CMK (cell line): Measurements from ENCODE around the gene ABCA7.
A peak's percentile ranks its signal among the peaks of the same experiment; 100 is the strongest.
"Not testable (repeated sequence)": the region's sequence is repeated elsewhere in the genome, so short reads cannot be mapped to it uniquely, and the experiment has no call there.

Source experiments
- DNase-seq: peaks from one replicate; pipeline ENCODE4 v3.0.0-alpha.2; 2010; ENCODE audit warnings: low read depth

The ABCA7 gene

GRCh38 chr19:1016647-1017114 lies 23.2 kb upstream of the ABCA7 start:
- no peak for DNase-seq

- peak; percentile 67 for DNase-seq
These were observed 22.6 kb upstream of the ABCA7 start for GRCh38 chr19:1017115-1017905.

- DNase-seq: no peak
These were observed 22.0 kb upstream of the ABCA7 start for GRCh38 chr19:1017906-1018305.

DNA sequence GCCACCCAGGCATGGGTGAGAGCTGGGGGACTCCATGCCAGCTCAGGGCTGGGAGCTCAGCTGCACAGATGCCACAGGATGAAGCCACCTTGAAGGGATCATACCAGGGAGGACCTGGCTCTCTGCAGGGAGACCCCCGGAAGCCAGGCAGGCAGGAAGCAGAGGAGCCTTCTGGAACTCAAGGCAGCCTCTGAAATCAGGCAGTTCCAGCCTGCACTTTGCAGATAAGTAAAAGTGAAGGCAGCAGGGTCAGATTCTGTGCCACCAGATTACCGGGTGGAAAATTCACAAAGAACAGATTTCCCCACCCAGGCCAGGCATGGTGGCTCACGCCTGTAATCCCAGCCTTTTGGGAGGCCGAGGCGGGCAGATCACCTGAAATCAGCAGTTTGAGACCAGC lies 21.5 kb upstream of the ABCA7 start:
- DNase-seq: peak; percentile 54

- no peak for DNase-seq
These were observed 20.8 kb upstream of the ABCA7 start for GRCh38 chr19:1018932-1019615.

DNA sequence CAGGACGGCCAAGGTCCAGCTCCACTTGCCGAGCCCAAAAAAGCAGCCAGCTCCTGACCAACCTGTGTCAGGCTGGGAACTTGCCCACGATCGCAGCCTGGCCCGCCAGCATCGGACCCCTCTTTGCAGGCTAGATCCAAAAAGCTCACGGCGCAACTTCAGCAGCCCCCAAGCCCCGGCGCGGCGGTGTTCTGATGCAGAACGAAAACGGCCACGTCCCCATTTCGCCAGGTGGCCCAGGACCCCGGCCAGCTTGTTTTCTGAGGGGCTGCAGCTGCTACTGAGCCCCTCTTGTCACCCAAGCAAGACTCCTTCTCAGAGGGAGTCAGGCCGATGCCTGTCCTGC lies 20.3 kb upstream of the ABCA7 start:
- DNase-seq: no peak

- no peak for DNase-seq
These were observed 19.7 kb upstream of the ABCA7 start for GRCh38 chr19:1019980-1020867.

DNA sequence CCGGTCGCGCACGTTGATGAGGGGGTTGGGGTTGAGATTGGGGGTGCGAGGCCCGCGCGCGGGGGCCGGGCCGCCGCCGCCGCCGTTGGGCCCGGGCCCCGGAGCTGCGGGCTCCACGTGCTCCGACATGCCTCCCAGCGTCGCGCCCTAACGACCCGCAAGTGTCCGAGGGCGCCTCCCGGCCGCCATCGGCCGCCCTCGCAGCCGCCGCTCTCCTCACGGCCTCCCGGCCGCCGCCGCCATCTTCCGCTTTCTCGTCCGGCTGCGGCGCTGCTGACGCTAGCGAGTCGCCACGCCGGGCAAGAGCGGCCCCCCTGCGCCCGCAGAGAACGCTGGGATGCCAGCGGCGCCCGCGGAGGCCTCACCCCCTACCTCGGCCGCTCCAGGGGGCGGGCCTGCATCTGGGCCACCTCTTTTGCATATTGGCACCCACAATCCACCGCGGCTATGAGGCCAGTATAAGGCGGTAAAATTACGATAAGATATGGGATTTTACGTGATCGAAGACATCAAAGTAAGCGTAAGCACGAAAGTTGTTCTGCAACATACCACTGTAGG lies 19.0 kb upstream of the ABCA7 start, which contains the start of gene TMEM259:
TMEM259 (minus strand) TSS at position 256 of the 558 bp plus-strand sequence; CDS start at position 129, 127 bp downstream.
- DNase-seq: peak; percentile 90

DNA sequence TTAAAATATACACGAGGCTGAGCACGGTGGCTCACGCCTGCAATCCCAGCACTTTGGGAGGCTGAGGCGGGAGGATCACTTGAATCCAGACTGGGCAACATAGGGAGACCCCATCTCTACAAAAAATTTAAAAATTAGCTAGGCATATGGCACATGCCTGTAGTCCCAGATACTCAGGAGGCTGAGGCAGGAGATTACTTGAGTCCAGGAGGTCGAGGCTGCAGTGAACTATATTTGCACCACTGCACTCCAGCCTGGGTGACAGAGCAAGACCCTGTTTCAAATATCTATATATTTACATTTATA lies 16.1 kb upstream of the ABCA7 start:
- DNase-seq: not testable (repeated sequence)

- not testable (repeated sequence) for DNase-seq
These were observed 14.8 kb upstream of the ABCA7 start for GRCh38 chr19:1025080-1025479.

GRCh38 chr19:1025960-1026782 lies 13.7 kb upstream of the ABCA7 start, which contains the start of gene CNN2:
CNN2 (plus strand) TSS chr19:1026608; CDS start chr19:1026662, 54 bp downstream.
- DNase-seq: peak; percentile 70

DNA sequence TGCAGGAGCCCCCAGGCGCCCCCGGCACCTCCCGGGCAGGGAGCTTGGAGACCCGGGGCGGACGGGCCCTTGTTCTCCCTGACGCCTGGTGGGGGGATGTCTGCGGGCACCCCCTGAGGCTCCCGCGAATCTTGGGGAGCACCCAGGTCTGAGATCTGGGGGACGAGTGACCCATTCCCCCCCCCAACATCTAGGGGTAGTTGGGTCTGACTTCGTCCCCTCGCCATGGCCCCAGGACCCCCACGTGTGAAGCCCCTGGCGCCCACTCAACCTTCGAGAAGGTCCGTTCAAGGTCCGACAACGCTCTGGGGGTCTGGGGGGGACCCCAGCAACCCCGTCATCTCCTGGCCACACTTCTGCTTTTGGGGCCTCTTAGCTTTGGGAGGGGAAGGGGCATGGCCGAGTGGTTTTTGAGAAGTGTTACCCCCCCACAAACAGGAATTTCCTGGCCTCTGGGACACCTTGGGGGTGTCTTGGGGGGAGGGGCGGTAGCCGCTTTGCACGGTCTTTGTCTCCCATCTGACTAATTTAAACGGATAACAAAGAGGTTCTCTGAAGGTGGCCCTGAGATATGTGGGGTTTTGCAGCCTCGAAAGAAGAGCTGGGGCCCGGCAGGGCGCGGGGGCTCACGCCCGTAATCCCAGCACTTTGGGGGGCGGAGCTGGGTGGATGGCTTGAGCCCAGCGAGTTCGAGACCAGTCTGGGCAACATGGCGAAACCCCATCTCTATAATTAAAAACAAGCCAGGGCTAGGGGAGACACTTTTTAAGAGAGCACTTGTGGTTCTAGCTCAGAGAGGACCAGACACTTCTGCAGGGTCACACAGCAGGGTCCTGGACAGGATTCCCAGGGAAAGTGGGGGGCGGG lies 12.9 kb upstream of the ABCA7 start:
- no peak for DNase-seq

- no peak for DNase-seq
These were observed 12.3 kb upstream of the ABCA7 start for GRCh38 chr19:1027650-1028061.

DNA sequence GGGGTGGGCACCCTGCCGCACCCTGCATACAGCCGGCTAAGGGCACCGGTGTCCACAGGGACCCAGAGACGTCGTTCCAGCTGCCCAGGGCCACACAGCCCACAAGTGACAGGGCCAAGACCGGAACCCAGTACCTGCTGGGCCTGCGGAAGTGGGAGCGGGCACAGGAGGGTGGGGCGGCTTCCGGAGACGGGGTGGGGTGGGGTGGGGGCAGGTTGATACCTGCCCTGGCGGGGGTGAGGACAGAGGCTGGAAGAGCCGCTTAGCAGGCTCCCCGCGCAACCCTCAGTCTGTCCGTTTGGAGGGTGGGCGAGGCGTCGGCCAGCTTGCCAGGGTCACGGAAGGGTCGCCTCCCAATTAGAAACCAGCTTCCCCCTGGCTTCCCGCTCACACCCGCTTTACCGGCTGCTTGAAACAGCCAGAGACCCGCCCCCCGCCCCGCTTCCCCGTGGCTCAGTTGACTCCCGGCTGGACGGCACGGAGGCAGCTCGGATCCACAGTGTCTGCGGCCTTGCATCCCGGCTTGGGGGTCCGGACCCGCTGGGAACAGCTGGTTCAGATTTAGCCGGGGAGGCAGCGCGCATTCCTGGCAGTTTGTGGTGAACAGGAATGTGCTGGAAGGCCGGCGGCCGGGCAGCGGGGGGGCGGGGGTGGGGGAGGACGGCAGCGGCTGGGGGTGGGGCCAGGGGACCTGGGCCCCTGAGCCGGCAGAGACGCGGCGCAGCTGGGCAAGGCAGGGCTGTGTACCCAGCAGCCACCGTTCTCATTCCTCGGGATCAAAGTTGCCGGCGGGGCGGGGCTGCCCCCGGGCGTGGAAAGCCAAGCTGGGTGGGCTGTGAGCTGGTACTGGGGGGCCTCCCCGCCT lies 11.6 kb upstream of the ABCA7 start:
- DNase-seq: no peak

DNA sequence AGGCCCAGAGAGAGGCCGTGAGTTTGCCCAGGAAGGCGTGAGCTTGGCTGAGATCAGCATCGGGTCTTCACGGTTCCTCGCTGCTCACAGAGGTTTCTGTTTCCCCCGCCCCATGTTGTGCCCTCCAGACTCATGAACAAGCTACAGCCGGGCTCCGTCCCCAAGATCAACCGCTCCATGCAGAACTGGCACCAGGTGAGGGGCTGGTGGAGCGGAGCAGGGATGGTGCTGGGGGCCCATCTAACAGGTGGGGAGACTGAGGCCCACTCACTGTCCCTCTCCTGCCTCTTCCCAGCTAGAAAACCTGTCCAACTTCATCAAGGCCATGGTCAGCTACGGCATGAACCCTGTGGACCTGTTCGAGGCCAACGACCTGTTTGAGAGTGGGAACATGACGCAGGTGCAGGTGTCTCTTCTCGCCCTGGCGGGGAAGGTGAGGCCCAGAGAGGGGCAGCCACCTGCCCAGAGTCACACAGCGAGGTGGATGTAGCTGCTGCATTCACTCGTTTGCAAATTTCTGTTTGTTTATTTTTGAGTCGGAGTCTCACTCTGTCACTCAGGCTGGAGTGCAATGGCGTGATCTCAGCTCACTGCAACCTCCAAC lies 7.5 kb upstream of the ABCA7 start:
- no peak for DNase-seq

GRCh38 chr19:1035998-1036621 lies 3.8 kb upstream of the ABCA7 start:
- no peak for DNase-seq

- DNase-seq: no peak
These were observed 2.3 kb upstream of the ABCA7 start for GRCh38 chr19:1037621-1038064.

- DNase-seq: no peak
These were observed 795 bp upstream of the ABCA7 start for GRCh38 chr19:1038978-1039645.
